ENCODE data around the gene NUFIP1.

DNA sequence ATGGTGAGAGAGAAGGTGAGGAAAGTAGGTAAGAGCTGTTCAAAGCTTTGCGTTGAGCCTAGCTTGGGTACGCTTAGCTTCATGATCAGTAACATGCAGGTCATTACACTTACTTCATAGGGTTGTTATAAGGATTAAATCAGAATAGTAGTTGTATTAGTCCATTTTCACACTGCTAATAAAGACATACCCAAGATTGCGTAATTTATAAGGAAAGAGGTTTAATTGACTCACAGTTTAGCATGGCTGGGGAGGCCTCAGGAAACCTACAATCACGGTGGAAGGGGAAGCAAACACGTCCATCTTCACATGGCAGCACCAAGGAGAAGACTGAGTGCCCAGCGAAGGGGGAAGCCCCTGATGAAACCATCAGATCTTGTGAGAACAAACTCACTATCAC lies 21.9 kb upstream of the NUFIP1 start:
- TF ChIP-seq, protein P1, sequence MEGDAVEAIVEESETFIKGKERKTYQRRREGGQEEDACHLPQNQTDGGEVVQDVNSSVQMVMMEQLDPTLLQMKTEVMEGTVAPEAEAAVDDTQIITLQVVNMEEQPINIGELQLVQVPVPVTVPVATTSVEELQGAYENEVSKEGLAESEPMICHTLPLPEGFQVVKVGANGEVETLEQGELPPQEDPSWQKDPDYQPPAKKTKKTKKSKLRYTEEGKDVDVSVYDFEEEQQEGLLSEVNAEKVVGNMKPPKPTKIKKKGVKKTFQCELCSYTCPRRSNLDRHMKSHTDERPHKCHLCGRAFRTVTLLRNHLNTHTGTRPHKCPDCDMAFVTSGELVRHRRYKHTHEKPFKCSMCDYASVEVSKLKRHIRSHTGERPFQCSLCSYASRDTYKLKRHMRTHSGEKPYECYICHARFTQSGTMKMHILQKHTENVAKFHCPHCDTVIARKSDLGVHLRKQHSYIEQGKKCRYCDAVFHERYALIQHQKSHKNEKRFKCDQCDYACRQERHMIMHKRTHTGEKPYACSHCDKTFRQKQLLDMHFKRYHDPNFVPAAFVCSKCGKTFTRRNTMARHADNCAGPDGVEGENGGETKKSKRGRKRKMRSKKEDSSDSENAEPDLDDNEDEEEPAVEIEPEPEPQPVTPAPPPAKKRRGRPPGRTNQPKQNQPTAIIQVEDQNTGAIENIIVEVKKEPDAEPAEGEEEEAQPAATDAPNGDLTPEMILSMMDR (IDR thresholded peaks at IDR 0.05), result no peak
- TF ChIP-seq EP300 (IDR thresholded peaks at IDR 0.05), result no peak
